Keratinocyte (primary cell): Measurements from ENCODE around the gene ITPR1. TPM values are rescaled to one million over a fixed set of nuclear protein-coding genes. Genes with fewer than 3 reads are reported as not detected.

ENCODE experiments used
- DNase-seq: peaks from one replicate; pipeline ENCODE4 v3.0.0-alpha.2; 2011; ENCODE audit warnings: low read depth, missing footprints, low spot score
- FAIRE-seq: peaks from 2 replicates; lab custom pipeline; 2011; peaks lifted over from hg19 to GRCh38; lab: Jason Lieb, UNC
- H2AFZ ChIP-seq: 2 replicates; pipeline ENCODE4 v1.6.0; 2012; ENCODE audit warnings: low read length, control low read depth, inconsistent platforms; ENCODE audit not compliant: control insufficient read depth
- H3K27ac ChIP-seq: 2 replicates; pipeline ENCODE4 v1.5.1; 2011; ENCODE audit warnings: low read length; ENCODE audit not compliant: control insufficient read depth, insufficient read depth
- H3K27me3 ChIP-seq: 3 replicates; pipeline ENCODE4 v1.6.0; 2011; ENCODE audit warnings: low read length; ENCODE audit not compliant: control insufficient read depth, insufficient read depth; ENCODE audit errors: extremely low read depth
- H3K36me3 ChIP-seq, 2 experiments: 2 replicates in 1 of 2; 3 replicates in 1 of 2; pipeline ENCODE4 v1.5.1; 2011; ENCODE audit warnings: low read length in 2 of 2, mild to moderate bottlenecking in 1 of 2; ENCODE audit not compliant: control insufficient read depth in 2 of 2, insufficient read depth in 2 of 2; ENCODE audit errors: extremely low read depth in 1 of 2
- H3K4me1 ChIP-seq: 3 replicates; pipeline ENCODE4 v1.5.1; 2011; ENCODE audit warnings: low read length; ENCODE audit not compliant: control insufficient read depth, insufficient read depth; ENCODE audit errors: extremely low read depth
- H3K4me2 ChIP-seq: 3 replicates; pipeline ENCODE4 v1.6.0; 2011; ENCODE audit warnings: low read depth, low read length; ENCODE audit not compliant: control insufficient read depth, insufficient read depth; ENCODE audit errors: extremely low read depth
- H3K4me3 ChIP-seq, 3 experiments: fragments of 200-600 bp in 1 of 3; sonication (generic) in 1 of 3; 2 replicates in 2 of 3; 3 replicates in 1 of 3; pipeline ENCODE4 v1.5.1; 2011 to 2016; ENCODE audit warnings: low read length in 3 of 3, mild to moderate bottlenecking in 3 of 3, control low read depth in 2 of 3, inconsistent platforms in 1 of 3, low read depth in 1 of 3, mixed read lengths in 1 of 3, mixed run types in 1 of 3, moderate library complexity in 1 of 3; ENCODE audit not compliant: control insufficient read depth in 2 of 3, insufficient read depth in 2 of 3; ENCODE audit errors: extremely low read depth in 1 of 3
- H3K79me2 ChIP-seq: 2 replicates; pipeline ENCODE4 v1.6.0; 2012; ENCODE audit warnings: low read length; ENCODE audit not compliant: control insufficient read depth, insufficient read depth
- H3K9ac ChIP-seq: 3 replicates; pipeline ENCODE4 v1.6.0; 2011; ENCODE audit warnings: low read length; ENCODE audit not compliant: control insufficient read depth, insufficient read depth; ENCODE audit errors: extremely low read depth
- H3K9me1 ChIP-seq: 3 replicates; pipeline ENCODE4 v1.6.0; 2011; ENCODE audit warnings: low read length; ENCODE audit not compliant: control insufficient read depth, insufficient read depth; ENCODE audit errors: extremely low read depth
- H3K9me3 ChIP-seq: 2 replicates; pipeline ENCODE4 v1.5.1; 2012; ENCODE audit warnings: low read depth, low read length; ENCODE audit not compliant: control insufficient read depth
- H4K20me1 ChIP-seq: 3 replicates; pipeline ENCODE4 v1.6.0; 2011; ENCODE audit warnings: low read length; ENCODE audit not compliant: control insufficient read depth, insufficient read depth; ENCODE audit errors: extremely low read depth
- EZH2 ChIP-seq: IDR thresholded peaks from one replicate; pipeline ENCODE4 v1.6.1; 2012; ENCODE audit warnings: inconsistent platforms, mild to moderate bottlenecking, low read length, moderate library complexity
- dilution Hi-C: fragments of 300-500 bp; cut with MboI; formaldehyde crosslinking; loops from one replicate; pipeline ENCODE4 v1.7.0; 2020; ENCODE audit warnings: low sequenced_read_pairs; ENCODE audit not compliant: extremely low pct_ligation_motif_present
- polyA plus RNA-seq, 5 experiments: library from polyadenylated mRNA; depleted of rRNA in 3 of 5; stranded (reverse) in 3 of 5; stranded (forward) in 1 of 5; unstranded in 1 of 5; fragments of >200 nt; gene quantifications; 1 replicate in 1 of 5; 2 replicates in 3 of 5; 3 replicates in 1 of 5; pipeline versions ENCODE4 v1.2.1 to v1.2.3, GENCODE V29; 2011 to 2012; ENCODE audit warnings: missing spikeins in 2 of 5, low read depth in 1 of 5, low replicate concordance in 1 of 5
- TF ChIP-seq, protein P1 (sequence below), 3 experiments: IDR thresholded peaks in 1 of 3; conservative IDR thresholded peaks in 1 of 3; optimal IDR thresholded peaks in 1 of 3; 2 replicates in 2 of 3; 3 replicates in 1 of 3; pipeline versions ENCODE3 to v1.5.1; 2011; ENCODE audit warnings: low read length in 3 of 3, mild to moderate bottlenecking in 3 of 3, moderate library complexity in 2 of 3, control low read depth in 1 of 3, inconsistent platforms in 1 of 3; ENCODE audit not compliant: insufficient read depth in 2 of 3; ENCODE audit errors: extremely low read depth in 1 of 3

Gene ITPR1
- polyA plus RNA-seq, 1 donor (not counting 4 experiments of a cell fraction or from before 2014, with no cell fraction given), result 3.5 TPM

DNA sequence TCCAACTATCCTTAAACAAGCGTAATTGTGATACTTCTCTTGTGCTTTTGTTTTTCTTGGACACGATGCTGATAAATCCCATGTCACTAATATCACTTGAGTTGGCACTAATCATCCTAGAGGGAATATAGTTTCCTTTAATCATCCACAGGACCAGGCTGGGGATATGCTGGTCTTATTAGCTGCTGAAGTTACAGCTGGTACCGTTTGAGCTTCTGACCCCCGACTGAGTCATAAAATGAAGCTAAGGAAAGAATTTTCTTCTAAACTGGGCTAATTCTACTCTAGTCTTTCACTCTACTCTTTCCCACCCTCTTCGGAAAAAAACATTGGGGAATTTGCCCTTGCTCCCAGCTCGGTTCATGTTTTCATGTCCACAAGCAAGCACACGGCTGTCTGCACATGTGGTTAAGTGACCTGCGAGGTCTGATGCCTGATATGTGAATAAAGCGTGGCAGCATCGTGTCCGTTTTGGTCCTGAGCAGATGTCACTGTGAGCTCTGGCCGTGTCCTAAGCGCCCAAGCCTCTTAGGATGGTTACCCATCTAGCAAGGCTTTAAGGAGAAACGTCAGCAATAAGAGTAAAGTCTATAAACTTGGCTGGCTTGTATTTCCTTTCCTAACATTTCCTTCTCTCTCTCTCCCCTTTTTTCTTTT is 223.7 kb downstream of the ITPR1 start:
- Histone ChIP-seq H3K9me1 (no peaks in the 10 kb centered on the region), H3K36me3 (no peaks in the 10 kb centered on the region), H3K27me3 (no peaks in the 10 kb centered on the region), H3K27ac (no peak overlapping the region), H3K4me3 (no peak overlapping the region), H3K9ac (no peak overlapping the region), H2AFZ (no peak overlapping the region), H3K4me1 (peaks cover 27% of the 10 kb centered on the region), H3K79me2 (no peaks in the 10 kb centered on the region), H3K9me3 (no peaks in the 10 kb centered on the region), H4K20me1 (no peaks in the 10 kb centered on the region), H3K4me2 (no peak overlapping the region)
- no peak for DNase-seq
- FAIRE-seq, result no peak
- TF ChIP-seq, protein P1, sequence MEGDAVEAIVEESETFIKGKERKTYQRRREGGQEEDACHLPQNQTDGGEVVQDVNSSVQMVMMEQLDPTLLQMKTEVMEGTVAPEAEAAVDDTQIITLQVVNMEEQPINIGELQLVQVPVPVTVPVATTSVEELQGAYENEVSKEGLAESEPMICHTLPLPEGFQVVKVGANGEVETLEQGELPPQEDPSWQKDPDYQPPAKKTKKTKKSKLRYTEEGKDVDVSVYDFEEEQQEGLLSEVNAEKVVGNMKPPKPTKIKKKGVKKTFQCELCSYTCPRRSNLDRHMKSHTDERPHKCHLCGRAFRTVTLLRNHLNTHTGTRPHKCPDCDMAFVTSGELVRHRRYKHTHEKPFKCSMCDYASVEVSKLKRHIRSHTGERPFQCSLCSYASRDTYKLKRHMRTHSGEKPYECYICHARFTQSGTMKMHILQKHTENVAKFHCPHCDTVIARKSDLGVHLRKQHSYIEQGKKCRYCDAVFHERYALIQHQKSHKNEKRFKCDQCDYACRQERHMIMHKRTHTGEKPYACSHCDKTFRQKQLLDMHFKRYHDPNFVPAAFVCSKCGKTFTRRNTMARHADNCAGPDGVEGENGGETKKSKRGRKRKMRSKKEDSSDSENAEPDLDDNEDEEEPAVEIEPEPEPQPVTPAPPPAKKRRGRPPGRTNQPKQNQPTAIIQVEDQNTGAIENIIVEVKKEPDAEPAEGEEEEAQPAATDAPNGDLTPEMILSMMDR (optimal IDR thresholded peaks at IDR 0.05 in 1 of 3, IDR thresholded peaks at IDR 0.05 in 1 of 3, conservative IDR thresholded peaks at IDR 0.05 in 1 of 3; ENCODE audit: extremely low read depth in 1 of 3, insufficient read depth in 2 of 3, low read length in 3 of 3), result no peak
- TF ChIP-seq EZH2, result no peak
- dilution Hi-C loops, result loop anchor here (10.0 kb wide), 1 partner anchor 268 kb away; no protein-coding TSS in a partner anchor

DNA sequence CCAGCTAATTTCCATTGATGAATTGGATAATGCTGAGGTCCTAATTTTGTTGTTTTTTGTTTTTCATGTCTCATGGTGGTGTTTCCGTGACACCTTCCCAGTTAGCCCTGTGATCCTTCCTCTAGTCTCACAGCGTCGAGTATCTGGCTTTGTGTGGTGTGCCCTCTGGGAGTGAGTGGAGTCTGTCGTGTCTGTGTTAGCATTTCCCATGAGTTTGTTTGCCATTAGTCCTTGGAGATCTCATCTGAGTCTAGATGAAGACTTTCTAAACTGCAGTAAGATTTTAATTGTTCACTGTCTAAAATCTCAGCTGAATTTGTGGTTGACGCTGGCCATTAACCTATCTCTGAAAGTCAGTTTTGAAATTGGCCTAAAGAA is 224.2 kb downstream of the ITPR1 start:
- Histone ChIP-seq H3K79me2 (no peaks in the 10 kb centered on the region), H2AFZ (no peak overlapping the region), H3K4me3 (no peak overlapping the region), H3K4me2 (no peak overlapping the region), H3K4me1 (peaks cover 26% of the 10 kb centered on the region), H3K27me3 (no peaks in the 10 kb centered on the region), H4K20me1 (no peaks in the 10 kb centered on the region), H3K9me1 (no peaks in the 10 kb centered on the region), H3K9me3 (no peaks in the 10 kb centered on the region), H3K9ac (no peak overlapping the region), H3K27ac (no peak overlapping the region), H3K36me3 (no peaks in the 10 kb centered on the region)
- TF ChIP-seq EZH2, result no peak
- TF ChIP-seq, protein P1 (optimal IDR thresholded peaks at IDR 0.05 in 1 of 3, IDR thresholded peaks at IDR 0.05 in 1 of 3, conservative IDR thresholded peaks at IDR 0.05 in 1 of 3; ENCODE audit: extremely low read depth in 1 of 3, insufficient read depth in 2 of 3, low read length in 3 of 3), result no peak
- dilution Hi-C loops, result loop anchor here (10.0 kb wide), 1 partner anchor 267 kb away; no protein-coding TSS in a partner anchor
- DNase-seq (no peak), FAIRE-seq (no peak)
